PFSK-1 (cell line): ENCODE measurements around the gene SLAMF9.

Experiments used
- FOXP2 ChIP-seq: optimal IDR thresholded peaks from 2 replicates; pipeline ENCODE3; 2011; ENCODE audit warnings: borderline replicate concordance, control low read depth, inconsistent platforms; ENCODE audit not compliant: insufficient read depth; ENCODE audit errors: extremely low read length, extremely low read depth
- POLR2AphosphoS5 ChIP-seq: IDR thresholded peaks from 2 replicates; pipeline ENCODE4 v1.6.1; 2012; ENCODE audit warnings: low read depth, mild to moderate bottlenecking, control low read depth, low read length, moderate library complexity
- REST ChIP-seq, 2 experiments: IDR thresholded peaks; 2 replicates each; pipeline versions ENCODE4 v1.6.1 to v1.8.0; 2011 to 2012; ENCODE audit warnings: low read depth in 2 of 2, low read length in 2 of 2, control low read depth in 1 of 2, inconsistent platforms in 1 of 2, mild to moderate bottlenecking in 1 of 2, moderate library complexity in 1 of 2; ENCODE audit not compliant: insufficient read depth in 1 of 2
- SIN3A ChIP-seq: IDR thresholded peaks from 2 replicates; pipeline ENCODE4 v1.6.1; 2012; ENCODE audit warnings: mild to moderate bottlenecking, low read length, moderate library complexity, borderline replicate concordance; ENCODE audit not compliant: insufficient read depth
- TAF1 ChIP-seq: IDR thresholded peaks from 2 replicates; pipeline ENCODE4 v1.6.1; 2012; ENCODE audit warnings: low read length, control low read depth, borderline replicate concordance; ENCODE audit not compliant: insufficient read depth

The SLAMF9 gene

GRCh38 chr1:159923203-159924024 is 30.6 kb downstream of the SLAMF9 start:
- TF ChIP-seq TAF1 (no peak), FOXP2 (peak; percentile 61)

- no peak for TF ChIP-seq FOXP2
- no peak for TF ChIP-seq TAF1
- no peak for TF ChIP-seq REST (IDR thresholded peaks at IDR 0.05; ENCODE audit: insufficient read depth in 1 of 2, low read depth in 2 of 2, low read length in 2 of 2)
Observed at GRCh38 chr1:159922511-159923202, 31.4 kb downstream of the SLAMF9 start.

DNA sequence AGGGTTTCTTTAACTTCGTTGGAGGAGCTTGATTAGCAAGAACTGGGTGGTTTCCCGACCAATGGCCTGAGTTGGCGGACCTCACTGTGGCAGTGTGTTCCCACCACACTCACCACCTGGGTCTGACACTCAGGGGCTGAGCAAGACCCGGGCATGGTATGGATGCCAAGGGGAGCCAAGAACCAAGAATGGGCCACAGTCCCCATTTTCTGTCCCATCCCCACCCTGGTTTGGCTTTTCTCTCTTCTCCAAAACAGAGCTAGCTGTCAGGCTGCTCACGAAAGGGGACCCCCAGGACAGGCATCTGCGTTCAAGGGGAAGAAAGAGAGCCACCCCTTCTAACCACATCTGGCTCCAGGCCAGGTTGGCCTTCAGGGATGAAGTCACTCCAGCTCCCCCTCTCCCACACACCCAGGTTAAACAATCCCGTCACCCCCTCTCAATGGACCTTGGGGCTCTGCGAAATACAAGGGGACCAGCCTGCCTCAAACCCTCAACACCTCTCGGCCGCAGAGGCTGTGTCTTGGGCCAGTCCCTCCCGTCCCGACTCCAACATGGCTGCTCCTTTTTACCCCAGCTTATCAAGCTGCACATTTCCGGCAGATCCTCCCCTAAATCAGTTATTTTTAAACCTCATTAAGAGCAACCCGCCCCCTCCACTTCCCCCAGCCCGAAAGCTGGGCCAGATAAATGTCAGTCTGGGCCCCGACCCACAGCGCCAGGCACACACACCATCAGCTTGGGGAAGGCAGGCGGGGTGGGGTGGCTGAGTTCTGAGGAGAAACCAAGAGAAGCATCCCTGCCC is 32.1 kb downstream of the SLAMF9 start:
- TF ChIP-seq REST (IDR thresholded peaks at IDR 0.05; ENCODE audit: insufficient read depth in 1 of 2, low read depth in 2 of 2, low read length in 2 of 2) (no peak), POLR2AphosphoS5 (no peak), TAF1 (no peak), FOXP2 (no peak), SIN3A (no peak)

- no peak for TF ChIP-seq SIN3A
- no peak for TF ChIP-seq TAF1
- no peak for TF ChIP-seq FOXP2
- no peak for TF ChIP-seq REST (IDR thresholded peaks at IDR 0.05; ENCODE audit: insufficient read depth in 1 of 2, low read depth in 2 of 2, low read length in 2 of 2)
- no peak for TF ChIP-seq POLR2AphosphoS5
Observed at GRCh38 chr1:159921251-159921650, 32.8 kb downstream of the SLAMF9 start.

DNA sequence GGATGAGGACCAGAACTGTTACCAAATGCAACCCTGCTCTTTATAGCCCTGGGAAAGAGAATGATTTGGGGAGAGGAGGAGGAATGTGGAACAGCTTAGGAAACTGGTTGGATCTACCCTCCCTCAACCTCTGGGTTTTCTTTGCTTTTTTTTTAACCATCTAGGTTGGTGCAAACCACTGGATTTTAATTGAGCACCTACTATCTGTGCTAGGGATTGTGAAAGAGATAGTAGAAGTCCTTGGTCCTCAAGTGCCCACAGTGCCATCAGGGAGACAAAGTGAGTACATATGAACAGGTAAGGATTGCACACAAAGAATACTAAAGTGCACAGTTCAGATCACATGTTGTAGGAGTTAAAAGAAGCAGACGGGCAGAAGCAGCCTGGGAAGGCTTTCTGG is 33.4 kb downstream of the SLAMF9 start:
- TF ChIP-seq POLR2AphosphoS5 = no peak
- no peak for TF ChIP-seq REST (IDR thresholded peaks at IDR 0.05; ENCODE audit: insufficient read depth in 1 of 2, low read depth in 2 of 2, low read length in 2 of 2)
- TF ChIP-seq SIN3A = no peak
- no peak for TF ChIP-seq TAF1
- TF ChIP-seq FOXP2 = no peak
